Kidney epithelial cell (primary cell): Measurements from ENCODE around the gene PAPPA. TPM values are rescaled to one million over a fixed set of nuclear protein-coding genes. Genes with fewer than 3 reads are reported as not detected.

ENCODE experiments used
- DNase-seq: peaks from one replicate; pipeline ENCODE4 v3.0.0-alpha.2; 2010; ENCODE audit warnings: low read depth
- H3K27me3 ChIP-seq: 2 replicates; pipeline ENCODE4 v1.6.0; 2011; ENCODE audit warnings: low read length; ENCODE audit not compliant: control insufficient read depth, insufficient read depth
- H3K36me3 ChIP-seq: 2 replicates; pipeline ENCODE4 v1.5.1; 2011; ENCODE audit warnings: low read length; ENCODE audit not compliant: control insufficient read depth, insufficient read depth
- H3K4me3 ChIP-seq: 2 replicates; pipeline ENCODE4 v1.5.1; 2011; ENCODE audit warnings: low read depth, mild to moderate bottlenecking, control low read depth, low read length
- total RNA-seq: library from RNA; depleted of rRNA; stranded (reverse); fragments of >200 nt; gene quantifications from 2 replicates; pipeline ENCODE4 v1.2.3, GENCODE V29; 2015
- TF ChIP-seq, protein P1 (sequence below): IDR thresholded peaks from 2 replicates; pipeline ENCODE4 v1.5.1; 2011; ENCODE audit warnings: mild to moderate bottlenecking, moderate library complexity, low read length, control low read depth, inconsistent platforms; ENCODE audit not compliant: insufficient read depth, poor library complexity, severe bottlenecking

Gene PAPPA
- total RNA-seq, 1 donor from 2014 or later = 15.4 TPM

DNA sequence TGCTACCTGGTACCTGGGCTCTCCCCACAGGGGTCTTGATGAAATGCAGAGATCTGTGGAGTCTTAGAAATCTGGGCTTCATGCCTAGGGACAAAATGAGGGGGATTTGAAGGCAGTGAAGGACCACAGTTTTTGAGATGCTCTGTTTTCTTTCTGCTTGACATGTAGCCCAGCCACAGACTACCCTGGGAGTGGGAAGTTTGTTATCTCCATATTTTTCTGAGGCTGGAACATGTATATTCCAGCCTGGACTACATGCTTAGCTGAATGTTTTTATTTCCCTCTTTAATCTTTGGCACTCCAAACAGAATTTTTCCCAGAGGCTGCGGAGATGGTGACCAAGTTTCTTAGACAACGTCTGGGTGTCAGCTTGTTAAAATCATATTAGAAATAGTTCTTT is 252.9 kb downstream of the PAPPA start:
- Histone ChIP-seq H3K36me3 (no peaks in the 10 kb centered on the region), H3K27me3 (no peaks in the 10 kb centered on the region), H3K4me3 (no peak overlapping the region)
- no peak for DNase-seq
- TF ChIP-seq, protein P1, sequence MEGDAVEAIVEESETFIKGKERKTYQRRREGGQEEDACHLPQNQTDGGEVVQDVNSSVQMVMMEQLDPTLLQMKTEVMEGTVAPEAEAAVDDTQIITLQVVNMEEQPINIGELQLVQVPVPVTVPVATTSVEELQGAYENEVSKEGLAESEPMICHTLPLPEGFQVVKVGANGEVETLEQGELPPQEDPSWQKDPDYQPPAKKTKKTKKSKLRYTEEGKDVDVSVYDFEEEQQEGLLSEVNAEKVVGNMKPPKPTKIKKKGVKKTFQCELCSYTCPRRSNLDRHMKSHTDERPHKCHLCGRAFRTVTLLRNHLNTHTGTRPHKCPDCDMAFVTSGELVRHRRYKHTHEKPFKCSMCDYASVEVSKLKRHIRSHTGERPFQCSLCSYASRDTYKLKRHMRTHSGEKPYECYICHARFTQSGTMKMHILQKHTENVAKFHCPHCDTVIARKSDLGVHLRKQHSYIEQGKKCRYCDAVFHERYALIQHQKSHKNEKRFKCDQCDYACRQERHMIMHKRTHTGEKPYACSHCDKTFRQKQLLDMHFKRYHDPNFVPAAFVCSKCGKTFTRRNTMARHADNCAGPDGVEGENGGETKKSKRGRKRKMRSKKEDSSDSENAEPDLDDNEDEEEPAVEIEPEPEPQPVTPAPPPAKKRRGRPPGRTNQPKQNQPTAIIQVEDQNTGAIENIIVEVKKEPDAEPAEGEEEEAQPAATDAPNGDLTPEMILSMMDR = no peak

DNA sequence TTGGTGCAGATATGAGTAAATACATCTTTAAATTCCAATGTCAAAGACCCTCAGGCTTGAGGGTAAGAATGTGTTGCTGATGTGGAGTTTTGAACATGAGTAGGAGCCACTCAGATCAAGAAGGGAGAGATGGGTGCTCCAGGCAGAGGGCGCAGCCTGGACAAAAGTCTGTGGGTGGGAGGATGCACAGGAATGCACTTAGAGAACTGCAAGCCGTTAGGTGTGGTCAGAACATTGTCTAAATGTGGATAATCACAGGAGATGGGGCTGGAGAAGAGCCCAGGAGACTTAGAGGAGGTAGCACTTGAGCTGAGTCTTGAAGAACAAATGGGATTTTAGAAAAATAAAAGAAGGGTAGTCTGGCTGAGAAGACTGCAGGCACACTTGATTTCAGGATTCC is 255.5 kb downstream of the PAPPA start:
- DNase-seq = no peak

DNA sequence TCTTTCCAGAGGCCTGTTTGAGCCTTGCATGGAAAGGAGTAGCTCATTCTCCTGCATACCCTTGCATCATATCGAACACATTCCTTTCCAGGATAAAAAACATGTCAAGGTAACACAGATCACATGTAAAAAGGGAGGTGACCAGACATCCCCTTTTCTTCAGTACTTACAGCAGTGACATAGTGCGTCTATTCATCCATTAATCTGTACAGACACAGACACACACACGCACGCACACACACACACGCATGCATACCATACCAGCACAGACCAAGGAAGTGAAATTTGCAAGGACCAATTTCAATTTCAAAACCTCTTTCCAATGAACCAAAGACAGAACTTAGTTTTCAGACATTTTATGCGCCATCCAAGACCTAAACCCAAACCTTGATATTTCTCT is 256.0 kb downstream of the PAPPA start:
- DNase-seq = no peak
- no peaks in the 10 kb centered on the region for H3K27me3 ChIP-seq
- TF ChIP-seq, protein P1 = no peak
- H3K36me3 ChIP-seq = no peaks in the 10 kb centered on the region
- H3K4me3 ChIP-seq = no peak overlapping the region

More for the DNA sequence above, 255.5 kb downstream of the PAPPA start:
- H3K4me3 ChIP-seq = no peak overlapping the region
- TF ChIP-seq, protein P1 = no peak
- H3K27me3 ChIP-seq = no peaks in the 10 kb centered on the region
- H3K36me3 ChIP-seq = no peaks in the 10 kb centered on the region

DNA sequence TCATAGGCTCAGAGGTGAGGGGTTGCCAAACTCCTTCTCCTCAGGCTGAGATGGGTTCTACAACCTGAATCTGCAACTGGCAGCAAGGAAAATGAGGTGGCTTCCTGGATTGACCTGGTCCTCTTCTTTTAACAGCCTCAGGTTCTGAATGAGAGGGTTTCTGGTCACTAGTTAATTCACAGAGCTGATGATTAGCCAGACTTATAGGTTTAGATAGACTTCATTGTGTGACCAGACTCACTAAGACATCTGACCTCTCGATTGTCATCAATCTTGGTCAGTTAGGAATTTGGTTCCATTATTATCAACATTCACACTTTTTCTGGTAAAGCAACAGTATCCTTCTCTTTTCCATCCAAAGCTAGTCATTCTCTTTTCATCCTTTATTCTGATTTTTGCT is 257.9 kb downstream of the PAPPA start:
- TF ChIP-seq, protein P1 = no peak
- no peak overlapping the region for H3K4me3 ChIP-seq
- DNase-seq = no peak
- no peaks in the 10 kb centered on the region for H3K36me3 ChIP-seq
- no peaks in the 10 kb centered on the region for H3K27me3 ChIP-seq

DNA sequence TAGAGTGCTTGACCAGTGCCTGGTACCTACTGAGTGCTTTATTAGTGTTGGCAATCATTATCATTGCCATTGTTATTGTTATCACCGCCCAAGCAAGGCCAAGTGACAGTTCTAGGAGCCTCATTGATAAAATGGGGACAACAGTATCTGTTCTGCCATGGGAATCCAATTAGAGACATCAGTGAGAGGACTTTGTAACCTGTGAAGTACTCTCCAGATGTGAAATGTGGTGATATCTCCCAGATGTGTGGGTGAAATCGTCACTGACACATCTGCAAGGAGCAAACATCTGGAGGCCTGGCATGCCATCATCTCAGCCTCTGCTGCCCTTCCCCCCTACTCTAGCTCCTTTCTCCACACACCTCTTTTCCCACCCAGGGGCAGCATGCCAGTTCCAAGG is 260.8 kb downstream of the PAPPA start:
- TF ChIP-seq, protein P1 = no peak
- no peak overlapping the region for H3K4me3 ChIP-seq
- no peaks in the 10 kb centered on the region for H3K27me3 ChIP-seq
- no peaks in the 10 kb centered on the region for H3K36me3 ChIP-seq
- no peak for DNase-seq

DNA sequence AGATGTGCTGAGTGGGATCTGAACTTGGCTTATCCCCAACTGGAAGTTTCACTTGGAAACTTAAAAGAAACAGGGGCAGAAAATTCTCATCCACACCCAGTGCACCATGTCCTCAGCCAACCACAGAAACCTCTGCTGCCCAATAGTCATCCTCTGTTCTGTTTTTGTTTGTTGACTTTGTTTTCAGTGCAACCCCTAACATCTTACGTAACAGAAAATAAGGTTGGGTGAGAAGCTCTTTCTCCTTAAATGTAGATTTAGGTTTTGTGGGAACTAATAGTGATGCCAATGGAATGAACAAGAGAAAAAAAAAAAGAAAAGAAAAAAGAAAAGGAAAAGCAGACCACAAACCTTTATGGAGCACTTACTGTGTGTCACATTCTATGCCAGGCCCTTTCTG is 262.8 kb downstream of the PAPPA start:
- Histone ChIP-seq H3K36me3 (no peaks in the 10 kb centered on the region), H3K27me3 (no peaks in the 10 kb centered on the region), H3K4me3 (no peak overlapping the region)
- TF ChIP-seq, protein P1 = no peak
- no peak for DNase-seq
